Trophoblast cell (in vitro differentiated cells and primary cell): ENCODE measurements around the gene DNAH5.

Experiments
- DNase-seq, 2 donors: peaks; one replicate each; pipeline ENCODE4 v3.0.0-alpha.2; 2016
- H2AFZ ChIP-seq: 2 replicates; pipeline ENCODE4 v1.6.1; 2013; ENCODE audit warnings: low read length, moderate library complexity, mild to moderate bottlenecking; ENCODE audit not compliant: insufficient read depth, poor library complexity
- H2AK5ac ChIP-seq: 2 replicates; pipeline ENCODE4 v1.6.1; 2013; ENCODE audit warnings: mild to moderate bottlenecking, low read length
- H2BK120ac ChIP-seq: 2 replicates; pipeline ENCODE4 v1.6.1; 2013; ENCODE audit warnings: low read length, mild to moderate bottlenecking, moderate library complexity; ENCODE audit not compliant: insufficient read depth, poor library complexity
- H2BK12ac ChIP-seq: 2 replicates; pipeline ENCODE4 v1.6.1; 2013; ENCODE audit warnings: mild to moderate bottlenecking, low read length, moderate library complexity
- H2BK5ac ChIP-seq: 2 replicates; pipeline ENCODE4 v1.6.1; 2013; ENCODE audit warnings: low read length, low read depth, moderate library complexity, mild to moderate bottlenecking; ENCODE audit not compliant: poor library complexity
- H3K14ac ChIP-seq: 2 replicates; pipeline ENCODE4 v1.6.1; 2013; ENCODE audit warnings: mild to moderate bottlenecking, low read length
- H3K18ac ChIP-seq: 2 replicates; pipeline ENCODE4 v1.6.1; 2013; ENCODE audit warnings: mild to moderate bottlenecking, low read length
- H3K23ac ChIP-seq: 2 replicates; pipeline ENCODE4 v1.6.1; 2013; ENCODE audit warnings: low read length
- H3K27ac ChIP-seq: 2 replicates; pipeline ENCODE4 v1.5.1; 2013; ENCODE audit warnings: low read depth, mild to moderate bottlenecking, inconsistent platforms, low read length, moderate library complexity
- H3K27me3 ChIP-seq: 2 replicates; pipeline ENCODE4 v1.6.1; 2013; ENCODE audit warnings: inconsistent platforms, mild to moderate bottlenecking, low read length, moderate library complexity; ENCODE audit not compliant: insufficient read depth
- H3K36me3 ChIP-seq, 2 experiments: 1 replicate in 1 of 2; 2 replicates in 1 of 2; pipeline ENCODE4 v1.6.1; 2013; ENCODE audit warnings: low read length in 2 of 2, mild to moderate bottlenecking in 2 of 2, moderate library complexity in 1 of 2; ENCODE audit not compliant: insufficient read depth in 2 of 2, control insufficient read depth in 1 of 2
- H3K4ac ChIP-seq: 2 replicates; pipeline ENCODE4 v1.6.1; 2013; ENCODE audit warnings: low read depth, mild to moderate bottlenecking, low read length, moderate library complexity
- H3K4me1 ChIP-seq, 2 experiments: 1 replicate in 1 of 2; 2 replicates in 1 of 2; pipeline ENCODE4 v1.6.1; 2013; ENCODE audit warnings: low read length in 2 of 2, mild to moderate bottlenecking in 2 of 2, moderate library complexity in 1 of 2; ENCODE audit not compliant: insufficient read depth in 2 of 2, control insufficient read depth in 1 of 2
- H3K4me2 ChIP-seq: 2 replicates; pipeline ENCODE4 v1.6.1; 2013; ENCODE audit warnings: inconsistent platforms, mild to moderate bottlenecking, low read length, moderate library complexity
- H3K4me3 ChIP-seq: 2 replicates; pipeline ENCODE4 v1.5.1; 2013; ENCODE audit warnings: mild to moderate bottlenecking, low read depth, low read length, inconsistent platforms
- H3K79me1 ChIP-seq: one replicate; pipeline ENCODE4 v1.6.1; 2013; ENCODE audit warnings: low read length
- H3K79me2 ChIP-seq: 2 replicates; pipeline ENCODE4 v1.6.1; 2013; ENCODE audit warnings: low read length, mild to moderate bottlenecking; ENCODE audit not compliant: control insufficient read depth, insufficient read depth, poor library complexity
- H3K9ac ChIP-seq: 2 replicates; pipeline ENCODE4 v1.6.1; 2013; ENCODE audit warnings: mild to moderate bottlenecking, low read length
- H3K9me3 ChIP-seq: 2 replicates; pipeline ENCODE4 v1.6.1; 2013; ENCODE audit warnings: low read depth, mild to moderate bottlenecking, control low read depth, inconsistent platforms, low read length; ENCODE audit not compliant: insufficient read depth
- H4K12ac ChIP-seq: 2 replicates; pipeline ENCODE4 v1.6.1; 2013; ENCODE audit warnings: low read depth, mild to moderate bottlenecking, low read length, moderate library complexity
- H4K8ac ChIP-seq: 2 replicates; pipeline ENCODE4 v1.6.1; 2013; ENCODE audit warnings: low read depth, mild to moderate bottlenecking, low read length, moderate library complexity
- H4K91ac ChIP-seq: one replicate; pipeline ENCODE4 v1.6.1; 2013; ENCODE audit warnings: low read depth, mild to moderate bottlenecking, low read length, moderate library complexity
- WGBS: extraction: QIAGEN DNeasy Blood & Tissue Kit; methylation state at CpG from one replicate; pipeline ENCODE4 v1.1.7; 2013; ENCODE audit warnings: missing lambda C conversion rate; ENCODE audit not compliant: insufficient read length, insufficient coverage; ENCODE audit errors: extremely low coverage; 5-methylcytosine and 5-hydroxymethylcytosine counted together

Gene DNAH5

DNA sequence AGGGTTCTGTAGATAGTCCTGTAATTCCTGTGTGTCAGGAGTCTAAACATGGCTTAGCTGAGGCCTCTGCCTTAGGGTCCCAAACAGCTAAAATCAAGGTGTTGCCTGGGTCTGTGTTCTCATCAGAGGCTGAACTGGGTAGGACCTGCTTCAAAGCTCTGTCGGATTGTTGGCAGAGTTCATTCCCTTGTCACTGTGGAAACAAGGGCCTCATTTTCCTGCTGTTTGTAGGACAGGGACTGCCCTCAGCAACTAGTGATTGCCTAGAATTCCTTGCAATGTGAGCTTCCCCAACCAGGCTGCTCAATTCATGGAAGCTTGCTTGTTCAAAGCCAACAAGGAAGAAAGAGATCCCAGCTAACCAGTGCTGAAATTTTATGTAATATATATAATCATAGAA lies 283.2 kb downstream of the DNAH5 start:
- Histone ChIP-seq H3K23ac (no peak overlapping the region), H2AK5ac (no peak overlapping the region), H3K14ac (no peak overlapping the region), H3K4me2 (no peak overlapping the region), H3K4ac (no peak overlapping the region), H3K9me3 (no peaks in the 10 kb centered on the region), H3K27me3 (no peaks in the 10 kb centered on the region), H3K9ac (no peak overlapping the region), H3K27ac (no peak overlapping the region), H3K4me1 (no peaks in the 10 kb centered on the region), H2BK5ac (no peak overlapping the region), H4K91ac (no peak overlapping the region), H3K36me3 (no peaks in the 10 kb centered on the region), H3K79me2 (no peaks in the 10 kb centered on the region), H4K12ac (no peak overlapping the region), H2AFZ (no peak overlapping the region), H4K8ac (no peak overlapping the region), H3K79me1 (no peaks in the 10 kb centered on the region), H2BK12ac (no peak overlapping the region), H3K4me3 (no peak overlapping the region), H2BK120ac (no peak overlapping the region), H3K18ac (no peak overlapping the region)
- WGBS: no CpG with 5 or more reads among the region's 1 CpG
- no peak for DNase-seq

DNA sequence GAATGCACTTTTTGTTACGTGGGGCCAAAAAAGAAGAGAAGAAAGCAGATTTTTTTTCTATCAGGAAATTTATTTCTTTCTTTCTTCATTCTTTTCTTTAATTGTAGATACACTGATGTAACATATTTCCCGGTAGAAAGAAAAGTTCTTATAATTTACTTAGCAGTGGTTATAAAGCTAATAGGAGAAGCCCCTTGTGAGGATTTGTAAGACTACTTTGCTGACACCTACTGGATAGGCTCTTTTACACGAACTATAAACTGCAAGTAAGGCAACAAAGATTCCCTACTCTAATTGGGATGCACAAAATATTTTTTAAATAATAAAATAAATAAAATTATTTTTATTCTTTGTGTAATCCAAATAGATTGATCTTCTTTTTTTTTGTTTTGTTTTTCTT lies 284.4 kb downstream of the DNAH5 start:
- H3K27ac ChIP-seq: no peak overlapping the region
- H3K18ac ChIP-seq: no peak overlapping the region
- H3K4me1 ChIP-seq: no peaks in the 10 kb centered on the region
- H2BK5ac ChIP-seq: no peak overlapping the region
- no peak overlapping the region for H3K23ac ChIP-seq
- no peaks in the 10 kb centered on the region for H3K79me2 ChIP-seq
- no peak overlapping the region for H3K14ac ChIP-seq
- WGBS: no CpG with 5 or more reads among the region's 3 CpGs
- no peaks in the 10 kb centered on the region for H3K36me3 ChIP-seq
- no peak overlapping the region for H2AFZ ChIP-seq
- no peaks in the 10 kb centered on the region for H3K27me3 ChIP-seq
- no peaks in the 10 kb centered on the region for H3K79me1 ChIP-seq
- H2AK5ac ChIP-seq: no peak overlapping the region
- no peak overlapping the region for H2BK12ac ChIP-seq
- H4K8ac ChIP-seq: no peak overlapping the region
- no peak overlapping the region for H3K4me2 ChIP-seq
- no peak overlapping the region for H3K4ac ChIP-seq
- no peak overlapping the region for H4K91ac ChIP-seq
- no peak overlapping the region for H3K4me3 ChIP-seq
- no peak for DNase-seq
- H4K12ac ChIP-seq: no peak overlapping the region
- H2BK120ac ChIP-seq: no peak overlapping the region
- H3K9me3 ChIP-seq: no peaks in the 10 kb centered on the region
- no peak overlapping the region for H3K9ac ChIP-seq

DNA sequence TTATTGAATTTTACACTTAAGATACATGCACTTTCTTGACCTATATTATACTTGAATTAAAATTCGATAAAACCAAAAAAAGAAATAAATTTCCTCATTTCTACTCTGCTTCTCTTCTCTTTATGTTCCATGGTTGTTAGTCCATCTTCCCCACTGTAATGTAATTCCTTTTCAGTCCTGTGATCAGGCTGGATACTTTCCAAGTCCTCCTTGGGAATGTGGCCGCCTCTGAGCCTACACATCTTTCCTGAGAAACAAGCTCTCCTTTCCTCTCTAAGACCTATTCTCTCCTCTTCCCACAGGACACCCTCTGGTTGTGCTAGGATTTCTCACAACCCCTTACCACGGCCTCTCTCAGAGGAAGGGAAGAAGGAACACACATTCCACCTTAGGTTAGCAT lies 285.1 kb downstream of the DNAH5 start:
- H2BK120ac ChIP-seq: no peak overlapping the region
- no peaks in the 10 kb centered on the region for H3K36me3 ChIP-seq
- H2BK5ac ChIP-seq: no peak overlapping the region
- H3K9ac ChIP-seq: no peak overlapping the region
- no peaks in the 10 kb centered on the region for H3K79me1 ChIP-seq
- no peak overlapping the region for H2AK5ac ChIP-seq
- no peak overlapping the region for H3K4me3 ChIP-seq
- H2BK12ac ChIP-seq: no peak overlapping the region
- no peaks in the 10 kb centered on the region for H3K4me1 ChIP-seq
- H4K91ac ChIP-seq: no peak overlapping the region
- no peak overlapping the region for H3K27ac ChIP-seq
- H3K9me3 ChIP-seq: no peaks in the 10 kb centered on the region
- H3K14ac ChIP-seq: no peak overlapping the region
- no CpG with 5 or more reads among the region's 3 CpGs for WGBS
- no peak overlapping the region for H3K4ac ChIP-seq
- H3K23ac ChIP-seq: no peak overlapping the region
- no peak overlapping the region for H2AFZ ChIP-seq
- no peak overlapping the region for H4K8ac ChIP-seq
- H3K4me2 ChIP-seq: no peak overlapping the region
- no peak overlapping the region for H3K18ac ChIP-seq
- no peak for DNase-seq
- no peaks in the 10 kb centered on the region for H3K27me3 ChIP-seq
- no peak overlapping the region for H4K12ac ChIP-seq
- no peaks in the 10 kb centered on the region for H3K79me2 ChIP-seq

DNA sequence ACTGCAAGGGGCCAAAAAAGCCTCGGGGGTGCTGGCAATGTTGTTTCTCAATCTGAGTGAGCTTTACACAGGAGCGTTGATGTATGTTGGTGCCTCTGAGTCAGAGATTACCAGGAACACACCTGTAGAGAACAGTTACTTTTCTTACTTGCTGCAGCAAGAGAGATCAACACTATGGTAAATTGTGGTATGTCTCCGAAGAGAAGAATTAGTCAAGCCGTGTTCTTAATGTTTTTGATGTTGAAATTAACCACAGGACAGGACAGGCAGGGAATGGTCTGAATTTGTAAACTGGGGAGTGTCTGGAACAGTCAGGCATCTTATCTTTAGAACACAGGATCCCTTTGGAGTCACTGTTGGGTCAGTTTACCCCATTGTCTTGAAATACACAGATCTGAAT lies 285.7 kb downstream of the DNAH5 start:
- no peaks in the 10 kb centered on the region for H3K79me1 ChIP-seq
- no peak overlapping the region for H3K4me2 ChIP-seq
- no peak overlapping the region for H3K23ac ChIP-seq
- H3K36me3 ChIP-seq: no peaks in the 10 kb centered on the region
- DNase-seq: no peak
- no peaks in the 10 kb centered on the region for H3K4me1 ChIP-seq
- no peak overlapping the region for H3K14ac ChIP-seq
- no peaks in the 10 kb centered on the region for H3K79me2 ChIP-seq
- WGBS: no CpG with 5 or more reads among the region's 4 CpGs
- no peak overlapping the region for H3K4ac ChIP-seq
- no peak overlapping the region for H3K4me3 ChIP-seq
- H3K27ac ChIP-seq: no peak overlapping the region
- H2BK120ac ChIP-seq: no peak overlapping the region
- H3K9me3 ChIP-seq: no peaks in the 10 kb centered on the region
- H3K27me3 ChIP-seq: no peaks in the 10 kb centered on the region
- H3K18ac ChIP-seq: no peak overlapping the region
- no peak overlapping the region for H3K9ac ChIP-seq
- no peak overlapping the region for H2BK12ac ChIP-seq
- H4K12ac ChIP-seq: no peak overlapping the region
- H4K91ac ChIP-seq: no peak overlapping the region
- H4K8ac ChIP-seq: no peak overlapping the region
- H2AK5ac ChIP-seq: no peak overlapping the region
- no peak overlapping the region for H2AFZ ChIP-seq
- no peak overlapping the region for H2BK5ac ChIP-seq
